H9 (cell line): ENCODE results near the gene LDB2. TPM values are rescaled to one million over a fixed set of nuclear protein-coding genes. Genes with fewer than 3 reads are reported as not detected.

ENCODE experiments used
- DNase-seq: peaks from one replicate; pipeline ENCODE4 v3.0.0-alpha.2; 2017
- H2AFZ ChIP-seq: one replicate; pipeline ENCODE4 v1.6.1; 2013; ENCODE audit warnings: mild to moderate bottlenecking, low read length, control low read depth, moderate library complexity
- H2AK5ac ChIP-seq: 2 replicates; pipeline ENCODE4 v1.6.1; 2013; ENCODE audit warnings: low read length, control low read depth, mixed read lengths; ENCODE audit not compliant: insufficient read length
- H2BK120ac ChIP-seq: one replicate; pipeline ENCODE4 v1.6.1; 2013; ENCODE audit warnings: low read depth, mild to moderate bottlenecking, low read length, control low read depth, inconsistent platforms; ENCODE audit not compliant: poor library complexity, severe bottlenecking
- H2BK12ac ChIP-seq: 2 replicates; pipeline ENCODE4 v1.6.1; 2013; ENCODE audit warnings: low read length, control low read depth, mixed read lengths, low read depth; ENCODE audit not compliant: insufficient read length
- H2BK15ac ChIP-seq: 2 replicates; pipeline ENCODE4 v1.6.1; 2013; ENCODE audit warnings: low read depth, low read length, control low read depth
- H2BK20ac ChIP-seq: one replicate; pipeline ENCODE4 v1.6.1; 2013; ENCODE audit warnings: low read depth, mild to moderate bottlenecking, low read length, control low read depth, inconsistent platforms; ENCODE audit not compliant: poor library complexity, severe bottlenecking
- H2BK5ac ChIP-seq: 2 replicates; pipeline ENCODE4 v1.6.1; 2013; ENCODE audit warnings: low read length, control low read depth, mixed read lengths; ENCODE audit not compliant: insufficient read length
- H3K14ac ChIP-seq: 2 replicates; pipeline ENCODE4 v1.6.1; 2013; ENCODE audit warnings: low read length, control low read depth; ENCODE audit not compliant: insufficient read depth
- H3K18ac ChIP-seq: 2 replicates; pipeline ENCODE4 v1.6.1; 2013; ENCODE audit warnings: low read depth, mild to moderate bottlenecking, mixed read lengths, low read length, control low read depth; ENCODE audit not compliant: insufficient read length
- H3K23ac ChIP-seq: 2 replicates; pipeline ENCODE4 v1.6.1; 2013; ENCODE audit warnings: low read length, control low read depth, mixed read lengths, low read depth; ENCODE audit not compliant: insufficient read length
- H3K23me2 ChIP-seq: 2 replicates; pipeline ENCODE4 v1.6.1; 2013; ENCODE audit warnings: low read depth, mild to moderate bottlenecking, mixed read lengths, low read length, control low read depth; ENCODE audit not compliant: insufficient read length, poor library complexity, severe bottlenecking
- H3K27ac ChIP-seq: 2 replicates; pipeline ENCODE4 v1.5.1; 2013; ENCODE audit warnings: low read length, control low read depth, mixed read lengths, low read depth; ENCODE audit not compliant: insufficient read length
- H3K27me3 ChIP-seq: 2 replicates; pipeline ENCODE4 v1.6.1; 2013; ENCODE audit warnings: low read length, control low read depth, inconsistent platforms; ENCODE audit not compliant: insufficient read depth
- H3K4ac ChIP-seq: 2 replicates; pipeline ENCODE4 v1.6.1; 2013; ENCODE audit warnings: low read depth, mild to moderate bottlenecking, control low read depth, inconsistent platforms, low read length, moderate library complexity
- H3K4me1 ChIP-seq: 2 replicates; pipeline ENCODE4 v1.6.1; 2013; ENCODE audit warnings: low read length, control low read depth, inconsistent platforms; ENCODE audit not compliant: insufficient read depth
- H3K4me2 ChIP-seq: 2 replicates; pipeline ENCODE4 v1.6.1; 2013; ENCODE audit warnings: low read length, control low read depth, mixed read lengths; ENCODE audit not compliant: insufficient read length, insufficient read depth
- H3K56ac ChIP-seq: 2 replicates; pipeline ENCODE4 v1.6.1; 2013; ENCODE audit warnings: low read depth, mild to moderate bottlenecking, mixed read lengths, low read length, control low read depth; ENCODE audit not compliant: insufficient read length
- H3K79me1 ChIP-seq: 2 replicates; pipeline ENCODE4 v1.6.1; 2013; ENCODE audit warnings: low read depth, mild to moderate bottlenecking, moderate library complexity, low read length, control low read depth, inconsistent platforms; ENCODE audit not compliant: insufficient read depth, poor library complexity, severe bottlenecking
- H3K79me2 ChIP-seq: 2 replicates; pipeline ENCODE4 v1.6.1; 2013; ENCODE audit warnings: low read length, control low read depth, inconsistent platforms; ENCODE audit not compliant: insufficient read depth
- H3K9ac ChIP-seq: 2 replicates; pipeline ENCODE4 v1.6.1; 2013; ENCODE audit warnings: low read length, control low read depth, mixed read lengths; ENCODE audit not compliant: insufficient read length; ENCODE audit errors: extremely low read depth
- H3K9me3 ChIP-seq: one replicate; pipeline ENCODE4 v1.6.1; 2013; ENCODE audit warnings: low read depth, low read length, inconsistent platforms; ENCODE audit not compliant: control insufficient read depth
- H3T11ph ChIP-seq: one replicate; pipeline ENCODE4 v1.6.1; 2013; ENCODE audit warnings: mild to moderate bottlenecking, low read length, control low read depth, inconsistent platforms
- H4K20me1 ChIP-seq: one replicate; pipeline ENCODE4 v1.6.1; 2013; ENCODE audit not compliant: control insufficient read depth, insufficient read length, insufficient read depth
- H4K5ac ChIP-seq: 2 replicates; pipeline ENCODE4 v1.6.1; 2013; ENCODE audit warnings: low read depth, mild to moderate bottlenecking, mixed read lengths, low read length, control low read depth; ENCODE audit not compliant: insufficient read length
- H4K8ac ChIP-seq: replicated peaks from 2 replicates; pipeline ENCODE4 v1.6.1; 2013; ENCODE audit warnings: low read length, control low read depth, mixed read lengths, low read depth; ENCODE audit not compliant: insufficient read length
- H4K91ac ChIP-seq: 2 replicates; pipeline ENCODE4 v1.6.1; 2013; ENCODE audit warnings: low read depth, mild to moderate bottlenecking, moderate library complexity, mixed read lengths, low read length, control low read depth; ENCODE audit not compliant: insufficient read length
- H3K27ac Mint-ChIP-seq, 3 experiments: 2 replicates in 2 of 3; 3 replicates in 1 of 3; pipeline ENCODE4 v1.8.0; 2020 to 2021; ENCODE audit warnings: mixed read lengths in 3 of 3, mild to moderate bottlenecking in 1 of 3, moderate library complexity in 1 of 3
- H3K27me3 Mint-ChIP-seq: 2 replicates; pipeline ENCODE4 v1.8.0; 2021; ENCODE audit warnings: low read depth, mild to moderate bottlenecking, moderate library complexity, mixed read lengths
- H3K36me3 Mint-ChIP-seq, 3 experiments: 2 replicates in 2 of 3; 3 replicates in 1 of 3; pipeline ENCODE4 v1.8.0; 2020 to 2021; ENCODE audit warnings: low read depth in 3 of 3, mixed read lengths in 3 of 3; ENCODE audit not compliant: insufficient read depth in 1 of 3
- H3K4me1 Mint-ChIP-seq, 2 experiments: 2 replicates each; pipeline ENCODE4 v1.8.0; 2020; ENCODE audit warnings: mixed read lengths in 2 of 2
- H3K4me3 Mint-ChIP-seq, 2 experiments: 2 replicates in 1 of 2; 3 replicates in 1 of 2; pipeline ENCODE4 v1.8.0; 2020 to 2021; ENCODE audit warnings: mild to moderate bottlenecking in 2 of 2, mixed read lengths in 2 of 2, moderate library complexity in 1 of 2
- H3K9me3 Mint-ChIP-seq, 2 experiments: 2 replicates in 1 of 2; 3 replicates in 1 of 2; pipeline ENCODE4 v1.8.0; 2020; ENCODE audit warnings: mild to moderate bottlenecking in 2 of 2, mixed read lengths in 2 of 2, moderate library complexity in 1 of 2
- WGBS: extraction: QIAGEN DNeasy Blood & Tissue Kit; methylation state at CpG from one replicate; pipeline ENCODE4 v1.1.7; 2013; ENCODE audit warnings: missing lambda C conversion rate, low lambda C conversion rate, mixed read lengths; ENCODE audit not compliant: insufficient read length; ENCODE audit errors: extremely low coverage; 5-methylcytosine and 5-hydroxymethylcytosine counted together
- total RNA-seq: library from RNA; stranded (reverse); gene quantifications from 2 replicates; pipeline ENCODE4 v1.2.1, GENCODE V29; 2021
- TF ChIP-seq, protein P1 (sequence below): fragments of 200-600 bp; sonication (generic); conservative IDR thresholded peaks from 3 replicates; pipeline ENCODE4 v1.8.0; 2021; ENCODE audit warnings: antibody characterized with exemption, mild to moderate bottlenecking

LDB2 gene
- total RNA-seq, 1 experiment from 2014 or later = 22.5 TPM

DNA sequence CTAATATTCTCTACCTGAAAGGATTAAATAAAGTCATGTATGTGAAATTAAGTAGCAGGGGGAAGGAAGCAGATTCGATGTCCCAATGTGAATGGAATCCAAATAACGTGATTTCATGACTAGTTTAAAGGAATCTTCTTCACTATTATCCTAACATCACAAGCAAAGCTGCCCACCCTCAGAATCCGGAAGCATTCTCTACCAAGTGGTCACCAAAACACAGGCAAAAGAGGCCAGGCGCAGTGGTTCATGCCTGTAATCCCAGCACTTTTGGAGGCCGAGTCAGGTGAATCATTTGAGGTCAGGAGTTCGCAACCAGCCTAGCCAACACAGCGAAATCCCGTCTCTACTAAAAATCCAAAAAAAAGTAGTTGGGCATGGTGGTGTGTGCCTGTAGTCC, 212.9 kb downstream of the LDB2 start:
- peaks cover 18 to 25% of the 10 kb centered on the region in 2 experiments for H3K4me1 Mint-ChIP-seq

More for the DNA sequence above, 212.9 kb downstream of the LDB2 start:
- no peak overlapping the region for H3K4me3 Mint-ChIP-seq
- Histone ChIP-seq H3K79me1 (no peaks in the 10 kb centered on the region), H2AFZ (no peak overlapping the region), H3K23ac (no peak overlapping the region), H2BK12ac (no peak overlapping the region), H3K23me2 (no peaks in the 10 kb centered on the region), H3K9me3 (no peaks in the 10 kb centered on the region), H2AK5ac (no peak overlapping the region), H2BK5ac (no peak overlapping the region), H3K56ac (no peak overlapping the region), H3K27ac (no peak overlapping the region), H4K20me1 (no peaks in the 10 kb centered on the region), H3T11ph (no peak overlapping the region), H4K5ac (no peak overlapping the region), H4K8ac (no peak overlapping the region), H3K4me2 (no peak overlapping the region), H2BK15ac (no peak overlapping the region), H3K4ac (no peak overlapping the region), H3K9ac (no peak overlapping the region), H3K27me3 (no peaks in the 10 kb centered on the region), H3K79me2 (no peaks in the 10 kb centered on the region), H2BK120ac (no peak overlapping the region), H4K91ac (no peak overlapping the region), H3K4me1 (peaks cover 3% of the 10 kb centered on the region), H3K14ac (no peak overlapping the region), H2BK20ac (no peak overlapping the region), H3K18ac (no peak overlapping the region)
- no peak for DNase-seq
- H3K36me3 Mint-ChIP-seq = no peaks in the 10 kb centered on the region
- H3K9me3 Mint-ChIP-seq = no peaks in the 10 kb centered on the region
- H3K27me3 Mint-ChIP-seq = no peaks in the 10 kb centered on the region
- TF ChIP-seq, protein P1, sequence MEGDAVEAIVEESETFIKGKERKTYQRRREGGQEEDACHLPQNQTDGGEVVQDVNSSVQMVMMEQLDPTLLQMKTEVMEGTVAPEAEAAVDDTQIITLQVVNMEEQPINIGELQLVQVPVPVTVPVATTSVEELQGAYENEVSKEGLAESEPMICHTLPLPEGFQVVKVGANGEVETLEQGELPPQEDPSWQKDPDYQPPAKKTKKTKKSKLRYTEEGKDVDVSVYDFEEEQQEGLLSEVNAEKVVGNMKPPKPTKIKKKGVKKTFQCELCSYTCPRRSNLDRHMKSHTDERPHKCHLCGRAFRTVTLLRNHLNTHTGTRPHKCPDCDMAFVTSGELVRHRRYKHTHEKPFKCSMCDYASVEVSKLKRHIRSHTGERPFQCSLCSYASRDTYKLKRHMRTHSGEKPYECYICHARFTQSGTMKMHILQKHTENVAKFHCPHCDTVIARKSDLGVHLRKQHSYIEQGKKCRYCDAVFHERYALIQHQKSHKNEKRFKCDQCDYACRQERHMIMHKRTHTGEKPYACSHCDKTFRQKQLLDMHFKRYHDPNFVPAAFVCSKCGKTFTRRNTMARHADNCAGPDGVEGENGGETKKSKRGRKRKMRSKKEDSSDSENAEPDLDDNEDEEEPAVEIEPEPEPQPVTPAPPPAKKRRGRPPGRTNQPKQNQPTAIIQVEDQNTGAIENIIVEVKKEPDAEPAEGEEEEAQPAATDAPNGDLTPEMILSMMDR = no peak
- no peak overlapping the region; a peak in 2 of 7 replicates for H3K27ac Mint-ChIP-seq
- no CpG with 5 or more reads among the region's 8 CpGs for WGBS
